Gastroesophageal sphincter (tissue), 4 donors: ENCODE measurements around the gene FASN. TPM values are rescaled to one million over a fixed set of nuclear protein-coding genes. Genes with fewer than 3 reads are reported as not detected.

Experiments used
- ATAC-seq: fragments of 150-250 bp; one replicate; pipeline ENCODE4 v1.9.1; 2016; ENCODE audit warnings: mild to moderate bottlenecking, moderate library complexity
- H3K27ac ChIP-seq, 4 donors: fragments of 200-600 bp; sonication (generic) in 3 of 4; 1 replicate in 3 of 4; 2 replicates in 1 of 4; pipeline ENCODE4 v1.5.1; 2016 to 2019
- H3K27me3 ChIP-seq: fragments of 200-600 bp; sonication (generic); one replicate; pipeline ENCODE4 v1.5.1; 2019
- H3K36me3 ChIP-seq, 2 donors: fragments of 200-600 bp; sonication (generic); one replicate each; pipeline ENCODE4 v1.5.1; 2019; ENCODE audit warnings: control low read depth in 1 of 2
- H3K4me1 ChIP-seq, 3 donors: fragments of 200-600 bp; sonication (generic); 1 replicate in 2 of 3; 2 replicates in 1 of 3; pipeline ENCODE4 v1.5.1; 2016 to 2019; ENCODE audit warnings: control low read depth in 2 of 3
- H3K4me3 ChIP-seq, 2 donors: fragments of 200-600 bp; sonication (generic); one replicate each; pipeline ENCODE4 v1.5.1; 2019; ENCODE audit warnings: mild to moderate bottlenecking in 1 of 2, moderate library complexity in 1 of 2
- H3K9me3 ChIP-seq, 3 donors: fragments of 200-600 bp; sonication (generic); one replicate each; pipeline ENCODE4 v1.5.1; 2017 to 2019; ENCODE audit warnings: control low read depth in 2 of 3
- EP300 ChIP-seq: sonication (generic); formaldehyde crosslinking; IDR thresholded peaks from one replicate; pipeline ENCODE4 v1.6.1; 2017; ENCODE audit warnings: antibody characterized with exemption, mild to moderate bottlenecking
- POLR2A ChIP-seq, 2 donors: fragments of 450-650 bp; IDR thresholded peaks; one replicate each; pipeline ENCODE4 v1.6.1; 2017; ENCODE audit warnings: antibody characterized with exemption in 2 of 2, mild to moderate bottlenecking in 2 of 2, moderate library complexity in 1 of 2
- POLR2AphosphoS5 ChIP-seq: sonication (generic); formaldehyde crosslinking; IDR thresholded peaks from one replicate; pipeline ENCODE4 v1.6.1; 2017; ENCODE audit warnings: antibody characterized with exemption
- WGBS, 2 donors: methylation state at CpG; one replicate each; pipeline ENCODE4 v1.1.5; 2018; ENCODE audit warnings: low coverage in 1 of 2; 5-methylcytosine and 5-hydroxymethylcytosine counted together
- total RNA-seq, 4 donors: library from RNA; depleted of rRNA; stranded (reverse); fragments of >200 nt; gene quantifications; one replicate each; pipeline ENCODE4 v1.1.0, GENCODE V29; 2016
- TF ChIP-seq, protein P1 (sequence below), 4 experiments: fragments of 200-600 bp in 2 of 4; fragments of 450-650 bp in 2 of 4; sonication (generic) in 1 of 4; IDR thresholded peaks; one replicate each; pipeline ENCODE4 v1.5.1; 2017 to 2019; ENCODE audit warnings: antibody characterized with exemption in 4 of 4, mild to moderate bottlenecking in 2 of 4, moderate library complexity in 2 of 4

FASN gene
- total RNA-seq, 4 donors from 2014 or later = 22.6 to 52.8 (median 48.3) TPM

DNA sequence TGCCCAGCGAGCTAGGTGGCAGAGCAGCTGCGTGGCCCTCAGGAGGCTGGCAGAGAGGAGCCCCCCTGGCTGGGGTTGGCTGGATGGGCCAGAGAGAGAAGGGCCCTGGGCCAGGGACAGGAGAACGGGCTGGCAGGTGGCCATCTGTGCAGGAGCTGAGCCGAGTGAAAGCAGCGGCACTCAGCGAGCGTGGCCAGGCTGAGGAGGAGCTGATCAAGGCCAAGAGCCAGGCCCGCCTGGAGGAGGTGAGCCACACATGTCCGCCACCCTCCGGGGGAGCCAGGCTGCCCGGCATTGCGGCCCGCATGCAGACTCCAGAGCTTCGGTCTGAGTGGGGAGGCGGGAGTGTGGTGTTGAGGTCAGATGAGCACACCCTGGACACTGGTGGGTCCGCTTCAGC lies 68.6 kb downstream of the FASN start:
- Histone ChIP-seq H3K4me3 (no peak overlapping the region), H3K27ac (no peak overlapping the region), H3K27me3 (peaks cover 8% of the 10 kb centered on the region), H3K9me3 (no peaks in the 10 kb centered on the region), H3K4me1 (peaks cover 0 to 31% (median 16%) of the 10 kb centered on the region in 3 donors), H3K36me3 (peaks cover 0 to 35% of the 10 kb centered on the region in 2 donors)
- 90% methylated on average over 2 of the region's 16 CpGs; no CpG with 5 or more reads in 1 of the 2 donors for WGBS, 2 donors
- ATAC-seq = no peak
- TF ChIP-seq, protein P1, sequence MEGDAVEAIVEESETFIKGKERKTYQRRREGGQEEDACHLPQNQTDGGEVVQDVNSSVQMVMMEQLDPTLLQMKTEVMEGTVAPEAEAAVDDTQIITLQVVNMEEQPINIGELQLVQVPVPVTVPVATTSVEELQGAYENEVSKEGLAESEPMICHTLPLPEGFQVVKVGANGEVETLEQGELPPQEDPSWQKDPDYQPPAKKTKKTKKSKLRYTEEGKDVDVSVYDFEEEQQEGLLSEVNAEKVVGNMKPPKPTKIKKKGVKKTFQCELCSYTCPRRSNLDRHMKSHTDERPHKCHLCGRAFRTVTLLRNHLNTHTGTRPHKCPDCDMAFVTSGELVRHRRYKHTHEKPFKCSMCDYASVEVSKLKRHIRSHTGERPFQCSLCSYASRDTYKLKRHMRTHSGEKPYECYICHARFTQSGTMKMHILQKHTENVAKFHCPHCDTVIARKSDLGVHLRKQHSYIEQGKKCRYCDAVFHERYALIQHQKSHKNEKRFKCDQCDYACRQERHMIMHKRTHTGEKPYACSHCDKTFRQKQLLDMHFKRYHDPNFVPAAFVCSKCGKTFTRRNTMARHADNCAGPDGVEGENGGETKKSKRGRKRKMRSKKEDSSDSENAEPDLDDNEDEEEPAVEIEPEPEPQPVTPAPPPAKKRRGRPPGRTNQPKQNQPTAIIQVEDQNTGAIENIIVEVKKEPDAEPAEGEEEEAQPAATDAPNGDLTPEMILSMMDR (IDR thresholded peaks at IDR 0.05) = no peak
- TF ChIP-seq POLR2AphosphoS5 (no peak), POLR2A (IDR thresholded peaks at IDR 0.05) (no peak), EP300 (no peak)

DNA sequence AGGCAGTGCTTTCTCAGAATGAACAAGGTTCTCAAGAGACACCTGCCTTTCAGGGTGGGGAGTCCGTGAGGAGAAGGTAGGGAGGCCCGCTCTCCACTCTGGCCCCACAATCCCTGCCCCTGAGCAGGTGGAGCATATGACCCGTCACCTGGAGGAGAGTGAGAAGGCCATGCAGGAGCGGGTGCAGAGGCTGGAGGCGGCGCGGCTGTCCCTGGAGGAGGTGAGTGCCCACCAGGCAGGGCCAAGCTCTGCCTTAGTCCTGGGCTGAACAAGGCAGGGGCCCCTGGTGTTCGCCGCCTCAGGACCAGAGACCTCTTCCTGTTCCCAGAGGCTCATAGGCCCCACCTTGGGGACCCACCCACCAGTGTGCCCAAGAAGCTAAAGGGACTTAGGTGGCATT lies 69.1 kb downstream of the FASN start:
- ATAC-seq = no peak
- H3K4me1 ChIP-seq = peaks cover 0 to 36% (median 20%) of the 10 kb centered on the region in 3 donors
- no peak overlapping the region for H3K4me3 ChIP-seq
- peaks cover 8% of the 10 kb centered on the region for H3K27me3 ChIP-seq
- 100% methylated on average over 1 of the region's 9 CpGs; no CpG with 5 or more reads in 1 of the 2 donors for WGBS, 2 donors
- peaks cover 0 to 35% of the 10 kb centered on the region in 2 donors for H3K36me3 ChIP-seq
- no peak overlapping the region for H3K27ac ChIP-seq
- TF ChIP-seq POLR2A (IDR thresholded peaks at IDR 0.05) (no peak), POLR2AphosphoS5 (no peak), EP300 (no peak)
- TF ChIP-seq, protein P1 (IDR thresholded peaks at IDR 0.05) = no peak
- H3K9me3 ChIP-seq = no peaks in the 10 kb centered on the region

Other genes with a start within 250 kb of the FASN start
- 100 to 1,000 TPM; 257 to 365 (median 324) TPM for gene P4HB, start 237.7 kb downstream of the FASN start, total RNA-seq
- 100 to 1,000 TPM; 120 to 219 (median 169) TPM for gene ARHGDIA, start 226.9 kb downstream of the FASN start, total RNA-seq
- gene ALYREF, start 206.7 kb downstream of the FASN start, total RNA-seq = 10 to 100 TPM; 26.6 to 68.1 (median 55.5) TPM
- 100 to 1,000 TPM in 3 of 4 donors, 10 to 100 TPM in 1; 81.0 to 128 (median 119) TPM for gene ANAPC11, start 206.5 kb downstream of the FASN start, total RNA-seq
- under 1 TPM in 2 of 4 donors, not detected in 2; 0.12 to 0.16 TPM for gene NPB, start 196.0 kb downstream of the FASN start, total RNA-seq
- gene PCYT2, start 186.8 kb downstream of the FASN start, total RNA-seq = 10 to 100 TPM; 18.4 to 45.8 (median 34.4) TPM
- gene SIRT7, start 180.1 kb downstream of the FASN start, total RNA-seq = 10 to 100 TPM; 14.3 to 24.1 (median 18.3) TPM
- gene MAFG, start 170.5 kb downstream of the FASN start, total RNA-seq = 10 to 100 TPM; 18.8 to 39.3 (median 25.3) TPM
- gene PYCR1, start 160.9 kb downstream of the FASN start, total RNA-seq = 1 to 10 TPM; 3.4 to 6.8 (median 5.1) TPM
- gene MYADML2, start 151.0 kb downstream of the FASN start, total RNA-seq = not detected
- under 1 TPM in 1 of 4 donors, not detected in 3; 0.22 TPM for gene NOTUM, start 137.0 kb downstream of the FASN start, total RNA-seq
- 10 to 100 TPM; 11.7 to 24.4 (median 18.6) TPM for gene ASPSCR1, start 120.6 kb downstream of the FASN start, total RNA-seq
- 100 to 1,000 TPM in 1 of 4 donors, 10 to 100 TPM in 3; 65.3 to 110 (median 78.8) TPM for gene CENPX, start 75.4 kb downstream of the FASN start, total RNA-seq
- 10 to 100 TPM in 2 of 4 donors, 1 to 10 TPM in 2; 4.4 to 16.3 (median 12.4) TPM for gene LRRC45, start 74.9 kb downstream of the FASN start, total RNA-seq
- gene RAC3, start 66.6 kb downstream of the FASN start, total RNA-seq = 1 to 10 TPM in 1 of 4 donors, under 1 TPM in 2, not detected in 1; 0.50 to 6.9 (median 0.54) TPM
- 100 to 1,000 TPM in 2 of 4 donors, 10 to 100 TPM in 2; 70.7 to 140 (median 108) TPM for gene DCXR, start 60.5 kb downstream of the FASN start, total RNA-seq
- 10 to 100 TPM; 28.8 to 48.2 (median 34.3) TPM for gene RFNG, start 46.4 kb downstream of the FASN start, total RNA-seq
- gene GPS1, start 46.3 kb downstream of the FASN start, total RNA-seq = 100 to 1,000 TPM in 1 of 4 donors, 10 to 100 TPM in 3; 69.3 to 103 (median 77.2) TPM
- gene DUS1L, start 32.4 kb downstream of the FASN start, total RNA-seq = 10 to 100 TPM; 35.8 to 62.8 (median 52.9) TPM
- 10 to 100 TPM in 3 of 4 donors, 1 to 10 TPM in 1; 6.5 to 28.2 (median 16.2) TPM for gene CCDC57, start 114.6 kb upstream of the FASN start, total RNA-seq
- 10 to 100 TPM; 11.2 to 38.5 (median 22.1) TPM for gene SLC16A3, start 130.8 kb upstream of the FASN start, total RNA-seq
- gene CSNK1D, start 175.5 kb upstream of the FASN start, total RNA-seq = 10 to 100 TPM; 23.4 to 92.1 (median 72.4) TPM
- 1 to 10 TPM in 1 of 4 donors, under 1 TPM in 2, not detected in 1; 0.58 to 1.7 (median 0.94) TPM for gene CD7, start 219.4 kb upstream of the FASN start, total RNA-seq
- 10 to 100 TPM in 3 of 4 donors, 1 to 10 TPM in 1; 6.1 to 22.3 (median 17.6) TPM for gene SECTM1, start 235.5 kb upstream of the FASN start, total RNA-seq